ENCODE results near the gene ARHGAP11A.
"Not testable (repeated sequence)": the region's sequence is repeated elsewhere in the genome, so short reads cannot be mapped to it uniquely, and the experiment has no call there.

ARHGAP11A gene, protein sequence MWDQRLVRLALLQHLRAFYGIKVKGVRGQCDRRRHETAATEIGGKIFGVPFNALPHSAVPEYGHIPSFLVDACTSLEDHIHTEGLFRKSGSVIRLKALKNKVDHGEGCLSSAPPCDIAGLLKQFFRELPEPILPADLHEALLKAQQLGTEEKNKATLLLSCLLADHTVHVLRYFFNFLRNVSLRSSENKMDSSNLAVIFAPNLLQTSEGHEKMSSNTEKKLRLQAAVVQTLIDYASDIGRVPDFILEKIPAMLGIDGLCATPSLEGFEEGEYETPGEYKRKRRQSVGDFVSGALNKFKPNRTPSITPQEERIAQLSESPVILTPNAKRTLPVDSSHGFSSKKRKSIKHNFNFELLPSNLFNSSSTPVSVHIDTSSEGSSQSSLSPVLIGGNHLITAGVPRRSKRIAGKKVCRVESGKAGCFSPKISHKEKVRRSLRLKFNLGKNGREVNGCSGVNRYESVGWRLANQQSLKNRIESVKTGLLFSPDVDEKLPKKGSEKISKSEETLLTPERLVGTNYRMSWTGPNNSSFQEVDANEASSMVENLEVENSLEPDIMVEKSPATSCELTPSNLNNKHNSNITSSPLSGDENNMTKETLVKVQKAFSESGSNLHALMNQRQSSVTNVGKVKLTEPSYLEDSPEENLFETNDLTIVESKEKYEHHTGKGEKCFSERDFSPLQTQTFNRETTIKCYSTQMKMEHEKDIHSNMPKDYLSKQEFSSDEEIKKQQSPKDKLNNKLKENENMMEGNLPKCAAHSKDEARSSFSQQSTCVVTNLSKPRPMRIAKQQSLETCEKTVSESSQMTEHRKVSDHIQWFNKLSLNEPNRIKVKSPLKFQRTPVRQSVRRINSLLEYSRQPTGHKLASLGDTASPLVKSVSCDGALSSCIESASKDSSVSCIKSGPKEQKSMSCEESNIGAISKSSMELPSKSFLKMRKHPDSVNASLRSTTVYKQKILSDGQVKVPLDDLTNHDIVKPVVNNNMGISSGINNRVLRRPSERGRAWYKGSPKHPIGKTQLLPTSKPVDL

DNA sequence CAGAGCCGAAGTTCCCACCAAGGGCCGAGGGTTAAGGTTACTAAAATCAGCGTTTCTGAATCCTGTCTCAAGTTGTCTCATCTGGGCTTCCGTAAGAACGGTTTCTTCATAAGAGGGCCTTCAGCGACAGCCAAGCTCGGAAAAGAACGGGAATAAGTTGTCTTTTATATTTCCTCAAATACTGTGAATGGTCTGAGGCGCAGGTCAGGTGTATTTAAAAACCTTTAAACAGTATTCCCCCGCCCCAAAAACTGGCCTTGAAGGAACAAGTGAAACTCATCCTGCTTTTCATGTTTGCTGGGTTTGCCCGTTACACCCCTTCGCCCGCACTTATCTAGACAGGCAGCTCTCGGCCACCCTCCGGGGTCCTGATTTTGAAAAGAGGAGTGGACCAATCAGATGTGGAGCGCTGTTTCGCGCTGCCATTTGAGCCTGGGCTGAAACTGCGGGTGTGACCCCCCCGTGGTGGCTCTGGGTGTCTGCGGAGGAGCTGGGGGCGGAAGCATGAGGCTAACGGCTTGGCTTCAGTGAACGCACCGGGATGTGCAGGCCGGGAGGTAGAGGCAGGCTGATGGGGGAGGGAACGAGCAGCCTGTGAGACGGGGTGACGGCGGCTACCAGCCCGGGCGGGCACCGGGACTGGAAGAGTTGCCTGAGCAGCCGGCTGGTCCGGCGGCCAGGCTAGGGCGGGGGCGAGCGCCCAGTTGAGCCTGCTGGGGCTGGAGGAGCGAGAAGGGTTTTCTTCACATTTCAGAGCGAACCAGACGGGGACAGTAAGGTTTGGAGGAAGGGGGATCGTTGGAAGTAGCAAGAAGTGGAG, at the start of gene ARHGAP11A:
TSS of gene ARHGAP11A (plus strand) at position 454 of the 820 bp plus-strand sequence. CDS start 708 bp downstream, outside the sequence.
- peak within 1 kb of the TSS; percentile 77 for H3K9ac ChIP-seq (ENCODE audit: low read length)
- peak within 1 kb of the TSS; percentile 80 for H3K27ac ChIP-seq (ENCODE audit: low read depth, low read length)
- not testable (repeated sequence) for H3F3A ChIP-seq (ENCODE audit: insufficient read depth); H3K27me3 ChIP-seq (ENCODE audit: low read length); H3K9me3 ChIP-seq (ENCODE audit: insufficient read depth, low read length); H2AFZ ChIP-seq (ENCODE audit: low read depth, low read length, severe bottlenecking); H3K36me3 ChIP-seq (ENCODE audit: low read length); H3K9me2 ChIP-seq (replicated peaks; ENCODE audit: insufficient read depth, low read length); H4K20me1 ChIP-seq (ENCODE audit: low read depth, low read length)
- peak within 1 kb of the TSS; percentile 65 for H3K4me3 ChIP-seq (ENCODE audit: insufficient read depth, low read length, poor library complexity, severe bottlenecking)
- peaks cover 39% of the 10 kb centered on the region for H3K79me2 ChIP-seq (ENCODE audit: insufficient read depth, low read length)
- H3K4me2 ChIP-seq (ENCODE audit: low read depth, low read length, poor library complexity, severe bottlenecking) = peak within 1 kb of the TSS; percentile 84

DNA sequence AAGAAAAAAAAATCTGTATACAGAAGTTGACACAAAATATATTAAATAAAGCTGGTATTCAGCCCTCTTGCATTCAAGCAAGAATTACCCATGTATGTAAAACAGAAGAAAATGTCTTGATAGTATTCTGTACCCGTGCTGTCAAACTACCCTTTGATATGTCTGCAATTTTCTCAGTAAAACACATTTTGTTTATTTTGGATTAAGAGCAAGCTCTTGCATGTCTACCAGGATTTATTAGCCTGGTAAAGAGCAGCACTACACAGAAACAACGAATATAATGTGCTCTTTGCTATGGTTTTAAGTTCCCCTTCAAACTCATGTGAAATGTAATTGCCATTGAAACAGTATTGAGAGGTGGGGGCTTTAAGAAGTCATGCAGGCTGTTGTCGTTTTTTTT, 46.3 kb upstream of the ARHGAP11A start:
- not testable (repeated sequence) for H3K9me3 ChIP-seq (ENCODE audit: insufficient read depth, low read length); H3K4me3 ChIP-seq (ENCODE audit: insufficient read depth, low read length, poor library complexity, severe bottlenecking); H4K20me1 ChIP-seq (ENCODE audit: low read depth, low read length); H3K27me3 ChIP-seq (ENCODE audit: low read length); H3K9ac ChIP-seq (ENCODE audit: low read length); H3F3A ChIP-seq (ENCODE audit: insufficient read depth); H3K4me2 ChIP-seq (ENCODE audit: low read depth, low read length, poor library complexity, severe bottlenecking); H2AFZ ChIP-seq (ENCODE audit: low read depth, low read length, severe bottlenecking); H3K27ac ChIP-seq (ENCODE audit: low read depth, low read length); H3K9me2 ChIP-seq (replicated peaks; ENCODE audit: insufficient read depth, low read length); H3K36me3 ChIP-seq (ENCODE audit: low read length); H3K79me2 ChIP-seq (ENCODE audit: insufficient read depth, low read length)

DNA sequence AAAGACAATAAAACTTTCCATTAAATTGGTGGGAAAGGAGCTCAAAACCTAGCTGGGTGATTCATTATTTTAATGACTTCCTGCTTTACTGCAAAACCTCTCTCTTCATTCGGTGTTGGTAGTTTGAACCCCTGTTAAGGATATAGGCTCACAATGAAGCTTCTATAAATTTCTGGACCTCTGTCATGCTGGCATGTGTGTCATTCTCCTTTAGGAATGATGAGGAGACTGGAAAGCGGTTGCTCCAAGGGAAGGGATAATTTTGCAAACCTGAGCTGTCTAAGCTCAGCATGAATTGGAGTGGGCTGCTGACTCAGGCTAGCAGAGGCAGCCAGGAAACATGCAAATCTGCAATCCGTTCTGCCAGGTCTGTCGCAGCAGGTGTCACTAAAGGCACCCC, 36.8 kb upstream of the ARHGAP11A start:
- not testable (repeated sequence) for H3K27me3 ChIP-seq (ENCODE audit: low read length); H3K36me3 ChIP-seq (ENCODE audit: low read length); H2AFZ ChIP-seq (ENCODE audit: low read depth, low read length, severe bottlenecking); H3K4me2 ChIP-seq (ENCODE audit: low read depth, low read length, poor library complexity, severe bottlenecking); H3K4me3 ChIP-seq (ENCODE audit: insufficient read depth, low read length, poor library complexity, severe bottlenecking); H3K79me2 ChIP-seq (ENCODE audit: insufficient read depth, low read length); H3F3A ChIP-seq (ENCODE audit: insufficient read depth); H3K9me2 ChIP-seq (replicated peaks; ENCODE audit: insufficient read depth, low read length); H3K27ac ChIP-seq (ENCODE audit: low read depth, low read length); H4K20me1 ChIP-seq (ENCODE audit: low read depth, low read length); H3K9me3 ChIP-seq (ENCODE audit: insufficient read depth, low read length); H3K9ac ChIP-seq (ENCODE audit: low read length)

DNA sequence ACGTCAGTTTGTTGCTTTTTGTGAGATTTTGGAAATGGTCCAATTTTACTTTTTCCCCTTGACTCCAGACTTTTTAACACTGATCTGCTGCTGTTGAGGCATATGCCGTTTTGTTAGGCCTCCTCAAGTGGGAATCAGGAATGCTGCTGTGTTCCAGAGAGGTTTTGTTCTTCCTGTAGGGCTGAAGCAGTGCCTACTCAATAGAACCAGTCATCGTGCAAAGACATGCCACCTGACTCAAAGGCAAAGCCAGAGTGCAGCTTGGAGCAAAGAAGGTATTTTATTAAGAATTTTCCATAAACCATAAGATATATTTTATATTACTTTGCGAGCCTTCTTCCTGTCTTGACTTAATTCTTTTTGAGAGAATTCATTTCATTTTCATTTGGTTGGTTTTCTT, 29.5 kb upstream of the ARHGAP11A start:
- not testable (repeated sequence) for H3F3A ChIP-seq (ENCODE audit: insufficient read depth); H3K27me3 ChIP-seq (ENCODE audit: low read length); H3K9me3 ChIP-seq (ENCODE audit: insufficient read depth, low read length); H3K79me2 ChIP-seq (ENCODE audit: insufficient read depth, low read length); H3K9me2 ChIP-seq (replicated peaks; ENCODE audit: insufficient read depth, low read length); H3K4me3 ChIP-seq (ENCODE audit: insufficient read depth, low read length, poor library complexity, severe bottlenecking); H3K4me2 ChIP-seq (ENCODE audit: low read depth, low read length, poor library complexity, severe bottlenecking); H3K36me3 ChIP-seq (ENCODE audit: low read length); H4K20me1 ChIP-seq (ENCODE audit: low read depth, low read length); H3K9ac ChIP-seq (ENCODE audit: low read length); H3K27ac ChIP-seq (ENCODE audit: low read depth, low read length); H2AFZ ChIP-seq (ENCODE audit: low read depth, low read length, severe bottlenecking)

DNA sequence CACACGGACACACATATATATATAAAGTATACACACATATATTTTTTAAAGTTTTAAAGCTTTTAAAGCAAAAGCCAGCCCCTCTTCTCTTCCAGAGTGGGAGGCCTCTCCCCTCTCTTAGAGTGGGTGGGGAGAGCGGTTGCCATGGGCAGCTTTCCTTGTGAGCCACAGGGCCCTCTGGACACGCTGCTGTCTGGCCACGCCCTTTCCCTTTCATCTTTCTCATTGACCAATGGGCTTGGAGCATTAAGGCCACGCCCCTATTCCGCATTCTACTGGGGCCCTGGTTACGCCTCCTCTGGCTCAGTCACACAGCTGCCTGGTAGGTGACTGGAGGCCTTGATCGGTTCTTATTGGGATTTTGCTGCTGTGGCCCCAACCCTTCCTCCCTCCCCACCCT, 22.2 kb upstream of the ARHGAP11A start, which contains the start of gene GOLGA8N:
TSS of gene GOLGA8N (plus strand) at position 306 of the 400 bp plus-strand sequence.
- H3K36me3 ChIP-seq (ENCODE audit: low read length); H3F3A ChIP-seq (ENCODE audit: insufficient read depth); H3K4me2 ChIP-seq (ENCODE audit: low read depth, low read length, poor library complexity, severe bottlenecking); H3K79me2 ChIP-seq (ENCODE audit: insufficient read depth, low read length); H2AFZ ChIP-seq (ENCODE audit: low read depth, low read length, severe bottlenecking); H3K27ac ChIP-seq (ENCODE audit: low read depth, low read length); H3K9ac ChIP-seq (ENCODE audit: low read length); H3K9me3 ChIP-seq (ENCODE audit: insufficient read depth, low read length); H3K27me3 ChIP-seq (ENCODE audit: low read length); H3K4me3 ChIP-seq (ENCODE audit: insufficient read depth, low read length, poor library complexity, severe bottlenecking); H4K20me1 ChIP-seq (ENCODE audit: low read depth, low read length); H3K9me2 ChIP-seq (replicated peaks; ENCODE audit: insufficient read depth, low read length): not testable (repeated sequence)

DNA sequence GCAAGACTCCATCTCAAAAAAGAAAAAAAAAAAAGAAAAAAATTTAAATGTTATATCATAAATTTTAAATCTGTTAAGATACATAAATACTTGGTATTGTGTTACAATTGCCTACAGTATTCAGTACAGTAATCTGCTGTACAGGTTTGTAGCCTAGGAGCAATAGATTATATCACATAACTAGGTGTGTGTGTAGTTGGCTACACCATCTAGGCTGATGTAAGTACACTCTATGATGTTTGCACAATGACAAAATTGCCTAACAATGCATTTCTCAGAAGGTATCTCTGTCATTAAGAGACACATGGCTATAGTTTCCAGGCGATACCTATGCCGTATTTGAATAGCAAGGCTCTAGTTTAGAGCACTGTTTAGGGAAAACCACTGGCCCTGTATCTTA, 5.8 kb upstream of the ARHGAP11A start:
- H3K79me2 ChIP-seq (ENCODE audit: insufficient read depth, low read length); H3K36me3 ChIP-seq (ENCODE audit: low read length); H3K4me2 ChIP-seq (ENCODE audit: low read depth, low read length, poor library complexity, severe bottlenecking); H2AFZ ChIP-seq (ENCODE audit: low read depth, low read length, severe bottlenecking); H3K27me3 ChIP-seq (ENCODE audit: low read length); H3K27ac ChIP-seq (ENCODE audit: low read depth, low read length); H3K9me3 ChIP-seq (ENCODE audit: insufficient read depth, low read length); H3K9me2 ChIP-seq (replicated peaks; ENCODE audit: insufficient read depth, low read length); H3K9ac ChIP-seq (ENCODE audit: low read length); H3K4me3 ChIP-seq (ENCODE audit: insufficient read depth, low read length, poor library complexity, severe bottlenecking); H4K20me1 ChIP-seq (ENCODE audit: low read depth, low read length); H3F3A ChIP-seq (ENCODE audit: insufficient read depth): not testable (repeated sequence)

DNA sequence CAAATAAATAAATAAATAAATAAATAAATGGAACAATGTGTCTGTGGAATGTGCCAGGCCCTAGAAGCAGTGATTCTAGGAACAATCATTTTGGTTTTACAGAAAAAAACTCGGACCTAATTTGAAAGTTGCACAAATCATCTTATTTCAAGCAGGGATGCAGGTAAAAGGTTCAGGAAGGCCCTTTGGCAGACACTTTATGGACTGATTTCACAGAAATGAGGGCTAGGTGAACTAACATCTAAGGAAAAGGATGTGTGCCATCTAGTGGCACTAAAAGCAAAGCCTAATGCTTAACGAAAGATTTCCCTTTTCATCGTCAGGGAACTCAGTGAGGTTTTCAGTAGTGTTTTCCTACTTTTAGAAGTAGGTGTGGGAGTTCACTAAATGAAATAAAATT, 4.6 kb upstream of the ARHGAP11A start:
- H4K20me1 ChIP-seq (ENCODE audit: low read depth, low read length); H2AFZ ChIP-seq (ENCODE audit: low read depth, low read length, severe bottlenecking); H3K4me2 ChIP-seq (ENCODE audit: low read depth, low read length, poor library complexity, severe bottlenecking); H3K27me3 ChIP-seq (ENCODE audit: low read length); H3K9ac ChIP-seq (ENCODE audit: low read length); H3K9me2 ChIP-seq (replicated peaks; ENCODE audit: insufficient read depth, low read length); H3K4me3 ChIP-seq (ENCODE audit: insufficient read depth, low read length, poor library complexity, severe bottlenecking); H3K27ac ChIP-seq (ENCODE audit: low read depth, low read length); H3F3A ChIP-seq (ENCODE audit: insufficient read depth); H3K9me3 ChIP-seq (ENCODE audit: insufficient read depth, low read length); H3K79me2 ChIP-seq (ENCODE audit: insufficient read depth, low read length); H3K36me3 ChIP-seq (ENCODE audit: low read length): not testable (repeated sequence)
